Germinal center (tissue), 1 donor: ENCODE results near the gene TSPOAP1.

Source experiments
- DNase-seq: peaks from one replicate; pipeline ENCODE4 v3.0.0; 2012; ENCODE audit warnings: mixed read lengths, low spot score

The TSPOAP1 gene

DNA sequence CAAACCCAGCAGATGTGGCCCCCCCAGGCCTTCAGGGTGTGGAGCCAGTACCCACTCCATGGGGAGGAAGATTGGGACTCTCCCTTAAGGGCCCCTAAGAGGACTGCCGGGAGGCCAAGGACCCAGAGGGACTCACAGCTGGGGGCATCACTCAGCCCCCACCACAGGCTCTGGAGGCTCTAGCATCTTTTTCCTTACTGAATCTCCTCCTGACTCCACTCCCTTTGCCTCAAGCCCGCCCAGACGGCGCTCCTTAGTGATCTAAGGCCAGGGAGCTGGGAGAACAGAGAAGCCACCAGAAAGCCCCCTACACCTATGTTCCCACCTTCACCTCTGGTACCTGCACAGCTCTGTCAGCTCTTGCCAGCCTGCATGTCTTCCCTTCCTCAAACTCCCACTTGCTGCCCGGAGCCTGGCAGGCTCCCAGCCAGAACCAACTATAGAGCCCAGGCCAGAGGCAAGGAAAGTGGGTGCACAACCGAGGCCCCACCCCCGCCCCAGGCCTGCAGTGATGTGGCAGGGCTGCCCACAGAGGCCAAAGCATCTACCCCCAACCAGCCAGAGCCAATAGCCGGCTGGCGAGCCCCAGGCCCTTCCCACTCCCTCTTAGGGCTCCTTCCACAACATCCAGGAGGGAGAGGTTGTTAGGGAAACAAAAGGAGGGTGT lies 25.5 kb downstream of the TSPOAP1 start:
- DNase-seq, result no peak

DNA sequence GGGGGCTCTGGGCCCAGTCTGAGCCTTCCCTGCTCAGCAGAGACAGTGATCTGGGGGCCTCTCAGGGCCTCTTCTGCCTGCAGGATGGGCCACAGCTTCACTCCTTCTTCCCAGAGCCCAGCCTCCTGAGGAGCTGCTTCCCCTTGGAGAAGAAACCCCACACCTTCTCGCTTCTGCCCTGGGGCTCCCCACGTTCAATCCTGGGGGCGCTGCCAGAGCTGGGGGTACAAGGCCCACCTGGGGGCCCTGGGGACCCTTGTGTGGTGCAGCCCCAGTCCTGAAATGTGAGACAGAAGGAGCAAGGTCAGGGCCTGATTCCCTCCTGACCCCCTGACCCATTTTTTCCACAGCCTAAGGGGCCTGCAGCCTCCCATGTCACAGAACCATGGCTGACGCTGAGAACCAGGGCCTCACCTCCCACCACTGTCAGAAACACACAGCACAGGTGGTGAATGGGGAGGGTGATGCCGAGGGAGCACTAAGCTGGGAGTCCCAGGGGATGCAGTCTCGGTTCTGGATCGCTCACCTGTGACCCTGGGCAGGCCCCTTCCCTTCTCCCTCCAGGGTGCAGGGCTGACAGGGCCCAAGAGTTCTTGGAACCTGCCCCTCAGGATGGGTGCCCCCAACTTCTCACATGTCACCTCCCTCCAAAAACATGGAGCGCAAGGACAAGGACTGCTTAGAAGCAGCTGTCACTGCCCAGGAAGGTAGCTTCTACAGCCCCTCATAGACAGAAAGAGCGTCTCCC lies 26.2 kb downstream of the TSPOAP1 start:
- peak; percentile 45 for DNase-seq

DNA sequence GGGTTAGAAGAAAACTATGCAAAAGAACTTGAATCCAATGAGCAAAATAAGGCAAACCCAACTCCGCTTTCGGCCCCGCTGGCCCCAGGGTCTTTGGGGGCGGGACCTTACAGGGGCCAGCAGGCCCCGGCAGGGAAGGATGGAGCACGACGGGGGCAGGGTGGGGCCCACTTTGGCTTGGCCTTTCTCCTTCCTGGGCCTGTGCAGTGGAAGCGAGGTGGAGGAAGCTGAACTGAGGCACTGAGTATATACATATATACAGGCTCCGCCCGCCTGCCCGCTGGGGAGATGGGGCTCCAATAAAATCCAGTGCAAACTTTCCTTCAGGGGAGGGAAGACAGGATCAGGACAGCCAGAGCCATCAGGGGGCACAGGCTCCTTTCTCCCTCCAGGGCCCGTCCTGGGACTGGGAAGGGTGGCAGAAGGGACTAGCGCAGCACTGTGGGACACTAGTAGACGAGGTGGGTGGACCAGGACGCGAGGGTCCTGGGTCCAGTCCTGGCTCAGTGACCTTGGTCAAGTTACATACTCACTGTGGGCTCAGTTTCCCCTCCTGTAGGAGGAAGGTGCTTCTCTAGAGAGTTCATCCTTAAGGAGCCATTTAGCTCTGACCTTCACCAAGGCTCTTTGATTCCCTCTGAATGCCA lies 27.0 kb downstream of the TSPOAP1 start:
- DNase-seq, result no peak

- no peak for DNase-seq
These were observed 28.3 kb downstream of the TSPOAP1 start for GRCh38 chr17:58300336-58300735.

GRCh38 chr17:58294034-58294433 lies 34.6 kb downstream of the TSPOAP1 start:
- DNase-seq, result no peak

DNA sequence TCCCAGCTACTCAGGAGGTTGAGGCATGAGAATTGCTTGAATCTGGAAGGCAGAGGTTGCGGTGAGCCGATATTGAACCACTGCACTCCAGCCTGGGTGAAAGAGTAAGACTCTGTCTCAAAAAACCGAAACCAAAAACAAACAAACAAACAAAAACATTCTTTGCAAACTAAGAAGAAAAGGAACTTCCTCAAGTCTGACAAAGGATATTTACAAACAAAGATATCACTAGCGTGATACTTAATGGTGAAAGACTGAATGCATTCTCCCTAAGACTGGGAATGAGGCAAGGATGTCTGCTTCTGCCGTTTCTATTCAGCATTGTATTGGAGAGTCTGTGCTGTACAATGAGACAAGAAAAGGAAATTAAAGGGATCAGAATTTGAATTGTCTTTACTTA lies 37.3 kb downstream of the TSPOAP1 start:
- DNase-seq, result no peak

GRCh38 chr17:58289869-58290268 lies 38.7 kb downstream of the TSPOAP1 start:
- no peak for DNase-seq

GRCh38 chr17:58285422-58285810 lies 43.2 kb downstream of the TSPOAP1 start:
- DNase-seq, result no peak

- no peak for DNase-seq
These were observed 43.8 kb downstream of the TSPOAP1 start for GRCh38 chr17:58284613-58285421.

DNA sequence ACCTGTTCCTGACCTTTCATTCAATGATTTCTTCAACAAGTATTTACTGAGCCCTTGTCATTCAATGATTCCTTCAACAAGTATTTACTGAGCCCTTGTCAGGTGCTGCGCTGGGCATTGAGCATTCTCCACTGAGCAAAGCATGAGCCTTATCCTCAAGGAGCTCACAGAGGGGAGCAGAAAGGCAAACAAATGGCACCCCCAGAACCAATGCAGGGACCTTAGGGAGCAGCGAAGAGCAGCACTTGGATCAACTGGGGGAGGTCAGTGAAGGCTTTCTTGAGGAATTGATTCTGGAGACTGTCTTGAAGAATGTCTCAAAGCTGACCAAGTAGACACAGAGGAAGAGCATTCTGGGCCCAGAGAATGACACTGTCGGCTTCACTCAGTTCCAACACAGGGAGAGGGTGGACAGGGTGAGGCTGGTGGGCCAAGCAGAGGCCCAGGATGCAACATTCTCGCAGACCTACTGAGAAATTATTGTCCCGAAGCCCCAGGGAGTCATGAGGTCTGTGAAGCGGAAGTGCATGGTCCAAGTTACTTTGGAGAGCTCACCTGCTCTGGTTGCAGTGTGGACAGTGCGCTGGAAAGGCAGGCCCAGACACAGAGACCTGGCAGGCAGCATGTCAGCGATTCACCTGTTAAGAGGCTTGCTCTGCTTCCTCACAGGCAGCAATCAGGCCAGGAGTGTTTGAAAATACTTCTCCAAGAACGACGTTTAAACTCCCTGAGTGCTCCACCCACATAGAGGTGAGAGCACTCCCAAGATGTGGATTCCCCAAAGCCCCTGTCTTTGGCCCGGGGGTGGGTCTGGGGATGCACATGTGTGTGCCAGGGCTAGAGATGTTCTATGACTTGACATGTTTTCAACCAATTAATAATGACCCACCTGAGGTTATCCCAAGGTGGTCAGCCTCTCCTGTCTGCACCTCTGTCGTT lies 44.7 kb downstream of the TSPOAP1 start:
- DNase-seq, result no peak

DNA sequence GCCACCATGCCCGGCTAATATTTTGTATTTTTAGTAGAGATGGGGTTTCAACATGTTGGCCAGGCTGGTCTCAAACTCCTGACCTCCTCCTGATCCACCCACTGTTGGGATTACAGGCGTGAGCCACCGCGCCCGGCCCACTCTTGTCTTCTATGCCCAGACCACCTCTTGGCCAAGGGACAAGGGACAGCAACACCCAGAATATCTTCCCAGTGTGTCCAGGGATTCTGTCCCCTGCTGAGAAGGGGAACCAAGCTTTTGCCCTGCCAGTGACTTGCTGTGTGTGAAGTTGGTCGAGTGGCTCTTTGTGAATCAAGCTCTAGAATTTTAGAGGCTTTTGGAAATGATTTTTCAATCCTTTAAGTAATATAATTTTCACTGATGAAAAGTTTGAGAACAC lies 46.2 kb downstream of the TSPOAP1 start:
- DNase-seq, result no peak

DNA sequence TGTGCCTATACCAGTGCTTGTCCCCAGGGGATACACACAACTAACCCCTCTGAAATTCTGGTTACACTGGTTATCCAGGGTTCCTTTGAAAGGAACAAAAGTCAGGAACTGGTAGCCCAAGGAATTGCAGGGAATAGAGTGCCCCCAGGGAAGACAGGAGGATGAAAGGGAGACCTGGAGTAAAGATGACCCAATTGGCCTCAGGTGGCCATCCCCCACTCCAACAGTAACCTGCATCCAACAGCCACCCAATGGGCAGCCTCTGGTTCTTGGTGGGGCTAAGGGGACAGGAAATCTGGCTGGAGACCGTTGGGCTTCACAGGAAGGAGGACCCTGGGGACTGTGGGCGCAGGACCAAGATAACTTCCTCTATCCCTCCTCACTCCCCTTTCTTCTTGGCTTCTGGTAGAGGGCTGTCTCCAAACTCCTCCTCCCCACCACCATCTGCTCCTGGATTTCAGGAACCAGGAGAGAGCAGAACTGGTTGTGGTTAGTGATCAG lies 47.0 kb downstream of the TSPOAP1 start:
- DNase-seq, result no peak

DNA sequence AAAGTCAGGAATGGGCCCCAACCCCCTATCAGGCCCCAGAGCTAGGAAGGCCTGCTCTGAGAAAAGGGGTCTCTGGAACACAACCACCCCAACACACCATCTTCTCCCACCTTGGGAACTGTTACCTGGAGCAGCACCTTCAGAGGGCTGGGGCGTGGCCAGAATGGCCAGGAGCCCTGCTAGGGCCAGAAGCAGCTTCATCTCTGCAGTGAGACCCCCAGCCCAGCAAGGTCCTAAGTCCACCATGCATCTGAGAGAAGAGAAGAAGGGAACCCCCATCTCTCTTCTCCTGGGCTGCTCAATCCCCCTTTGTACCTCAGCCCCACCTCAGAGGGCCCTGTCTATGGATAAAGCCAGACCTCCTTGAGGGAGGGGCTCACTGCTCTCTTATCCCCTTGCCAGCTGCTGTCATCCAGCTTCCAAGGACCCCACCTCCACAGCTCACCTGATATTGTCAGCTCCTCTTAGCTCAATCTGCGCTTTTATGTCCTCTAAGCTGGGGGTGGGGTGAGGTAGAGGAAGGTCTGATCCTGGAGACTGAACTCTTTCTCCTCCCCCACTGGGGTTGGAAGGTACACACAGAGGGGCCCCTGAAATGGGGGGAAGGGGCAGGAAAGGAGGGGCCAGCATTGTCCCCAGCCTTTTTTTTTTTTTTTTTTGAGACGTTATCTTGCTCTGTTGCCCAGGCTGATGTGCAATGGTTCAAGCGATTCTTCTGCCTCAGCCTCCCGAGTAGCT lies 47.9 kb downstream of the TSPOAP1 start, which contains the start of gene MPO:
TSS of gene MPO (minus strand) at position 456 of the 738 bp plus-strand sequence. CDS start at position 279, 177 bp downstream.
- DNase-seq, result no peak

DNA sequence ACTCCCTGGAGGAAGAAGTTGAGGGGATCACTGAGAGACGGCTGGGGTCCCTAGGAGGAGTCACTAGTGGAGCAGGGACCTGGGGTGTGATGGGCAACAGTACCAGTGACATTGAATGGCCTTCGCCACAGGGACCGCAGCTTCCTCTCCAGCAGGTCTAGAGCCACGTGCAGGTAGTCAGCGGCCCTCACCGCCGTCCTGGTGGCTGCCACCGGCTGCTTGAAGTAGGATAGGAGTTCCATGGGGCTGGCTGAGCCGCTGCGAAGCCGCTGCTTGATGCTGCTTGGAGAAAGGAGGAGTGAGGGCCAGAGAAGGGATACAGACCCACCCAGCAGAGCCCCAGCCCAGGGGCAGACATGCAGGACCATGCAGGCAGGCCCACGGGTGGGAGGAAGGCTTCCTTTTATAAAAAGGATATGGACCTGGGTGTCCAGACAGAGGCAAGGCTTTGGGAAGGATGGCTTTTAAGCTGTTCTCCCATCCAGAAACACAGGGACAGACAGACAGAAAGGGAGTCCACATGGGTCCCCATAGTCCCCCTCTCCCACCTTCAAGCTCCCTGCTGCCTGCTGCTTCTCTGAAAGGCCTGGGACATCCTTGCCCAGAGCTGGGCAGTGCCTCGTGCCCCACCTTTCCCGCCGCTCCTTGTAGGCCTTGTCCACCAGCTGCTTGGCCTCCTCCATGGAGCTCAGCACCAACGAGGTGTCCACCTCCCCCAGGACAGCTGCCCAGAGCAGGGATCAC lies 48.7 kb downstream of the TSPOAP1 start:
- no peak for DNase-seq

DNA sequence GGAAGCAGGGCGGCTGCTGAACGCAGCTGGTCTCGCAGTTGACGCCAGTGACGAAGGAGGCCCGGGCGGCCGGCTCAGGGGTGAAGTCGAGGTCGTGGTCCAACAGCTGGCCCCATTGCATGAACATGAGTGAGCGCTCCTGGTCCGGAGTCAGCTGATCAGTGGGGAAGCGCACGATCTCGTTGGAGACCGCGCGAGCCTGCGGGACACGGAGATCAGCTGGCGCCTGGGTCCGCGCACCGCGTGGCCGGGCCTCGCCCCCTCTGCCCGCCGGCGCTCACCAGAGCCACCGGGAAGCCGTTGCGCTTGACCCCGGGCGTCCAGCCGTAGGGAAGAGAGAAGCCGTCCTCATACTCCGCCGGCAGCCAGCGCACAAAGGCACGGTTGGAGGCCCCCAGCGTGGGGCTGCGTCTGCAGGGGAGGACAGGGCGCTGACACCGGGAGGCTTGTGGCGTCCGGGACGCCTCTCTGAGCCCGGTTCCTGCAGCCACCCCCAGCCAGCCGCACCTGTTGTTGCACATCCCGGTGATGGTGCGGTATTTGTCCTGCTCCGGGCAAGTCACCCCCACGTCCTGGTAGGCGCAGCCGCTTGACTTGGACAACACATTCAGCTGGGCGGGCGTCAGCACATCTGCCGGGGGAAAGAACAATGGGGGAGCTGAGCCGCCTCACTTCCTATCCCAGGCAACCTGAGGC lies 49.4 kb downstream of the TSPOAP1 start:
- no peak for DNase-seq

DNA sequence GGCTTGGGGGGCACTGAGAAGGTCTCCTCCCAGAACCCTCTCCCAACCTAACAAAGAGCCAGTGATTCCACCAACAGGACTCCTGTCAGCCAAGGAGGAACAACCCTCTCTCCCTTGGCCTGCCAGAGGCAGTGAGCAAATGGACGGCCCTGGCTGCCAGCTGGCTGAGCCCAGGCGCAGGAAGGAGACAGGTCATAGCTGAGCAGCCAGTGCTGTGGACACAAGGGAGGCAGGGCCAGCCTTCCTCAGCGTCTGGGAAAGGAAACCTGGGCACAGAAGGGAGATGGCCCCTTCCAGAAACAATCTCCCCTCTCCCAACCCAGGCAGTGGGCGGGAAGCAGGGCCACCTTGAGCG lies 50.0 kb downstream of the TSPOAP1 start:
- no peak for DNase-seq

- no peak for DNase-seq
These were observed 50.6 kb downstream of the TSPOAP1 start for GRCh38 chr17:58277802-58278595.
